Stimulated activated CD4-positive, alpha-beta T cell treated with anti-CD3 and anti-CD28 coated beads, TNF-alpha, amount 100 ng/mL, for 48 hours (primary cell): ENCODE results near the gene STAB1.
"Not testable (repeated sequence)": the region's sequence is repeated elsewhere in the genome, so short reads cannot be mapped to it uniquely, and the experiment has no call there.

Experiments used
- DNase-seq, 3 donors: peaks; one replicate each; pipeline ENCODE4 v3.0.0-alpha.2; 2020; ENCODE audit warnings: low read depth in 3 of 3

Gene STAB1

GRCh38 chr3:52522651-52523251, 27.6 kb downstream of the STAB1 start:
- DNase-seq = no peak

GRCh38 chr3:52523386-52524257, 28.5 kb downstream of the STAB1 start:
- no peak for DNase-seq

- DNase-seq = no peak
Measured at GRCh38 chr3:52524258-52524751, 29.2 kb downstream of the STAB1 start.

GRCh38 chr3:52524752-52525679, 29.9 kb downstream of the STAB1 start:
- DNase-seq = no peak

- no peak for DNase-seq
Measured at GRCh38 chr3:52525680-52526561, 30.8 kb downstream of the STAB1 start.

GRCh38 chr3:52526671-52527038, 31.5 kb downstream of the STAB1 start:
- not testable (repeated sequence) for DNase-seq

GRCh38 chr3:52527039-52527731, 32.0 kb downstream of the STAB1 start:
- no peak for DNase-seq

GRCh38 chr3:52527732-52528585, 32.8 kb downstream of the STAB1 start:
- DNase-seq = no peak

- no peak for DNase-seq
Measured at GRCh38 chr3:52528586-52529375, 33.6 kb downstream of the STAB1 start.

GRCh38 chr3:52529376-52530333, 34.5 kb downstream of the STAB1 start:
- DNase-seq = no peak

GRCh38 chr3:52530918-52531826, 36.0 kb downstream of the STAB1 start:
- DNase-seq = no peak

- no peak for DNase-seq
Measured at GRCh38 chr3:52531860-52532516, 36.9 kb downstream of the STAB1 start.

GRCh38 chr3:52532517-52532837, 37.3 kb downstream of the STAB1 start:
- no peak for DNase-seq

GRCh38 chr3:52532838-52533622, 37.9 kb downstream of the STAB1 start:
- no peak for DNase-seq

GRCh38 chr3:52533623-52534280, 38.6 kb downstream of the STAB1 start, which contains the start of gene NT5DC2:
NT5DC2 (minus strand) TSS chr3:52533857; CDS start chr3:52533737, 120 bp downstream.
- peak; percentile 37 to 61 (median 39) for DNase-seq
